Placental epithelial cell (primary cell): ENCODE measurements around the gene SHANK2. TPM values are rescaled to one million over a fixed set of nuclear protein-coding genes. Genes with fewer than 3 reads are reported as not detected.

Experiments used
- total RNA-seq: library from RNA; depleted of rRNA; stranded (reverse); fragments of >200 nt; gene quantifications from 2 replicates; pipeline ENCODE4 v1.2.3, GENCODE V29; 2012

SHANK2 gene
- 4.6 and 5.9 TPM in 2 replicates for total RNA-seq

DNA sequence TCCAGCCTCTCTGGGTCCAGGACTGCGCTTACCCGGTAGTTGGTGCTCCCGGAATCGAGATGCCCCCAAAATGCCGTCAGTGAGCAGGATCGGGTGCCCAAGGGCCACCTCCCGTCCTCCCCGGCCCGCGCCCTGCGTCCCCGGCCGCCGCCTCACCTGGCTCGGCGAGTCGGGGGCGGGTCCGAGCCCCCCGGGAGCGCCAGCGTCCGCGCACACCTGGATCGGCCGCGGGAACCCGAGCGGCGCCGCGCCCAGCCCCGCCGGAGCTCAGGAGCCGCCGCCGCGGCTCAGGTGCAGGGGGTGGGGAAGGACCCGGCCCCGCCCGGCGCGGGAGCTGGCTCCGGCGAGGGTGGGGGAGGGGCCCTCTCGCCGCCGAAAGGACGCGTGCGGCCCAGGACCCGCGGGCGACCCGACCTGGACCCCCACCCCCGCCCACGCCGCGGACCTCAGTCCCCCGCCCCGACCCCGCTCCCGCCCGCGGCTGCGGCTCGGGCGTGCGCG lies at the start of gene SHANK2:
Gene SHANK2, minus strand, starts transcription at position 309 of the 501 bp plus-strand sequence. CDS start 105,251 bp downstream, outside the sequence.

Other genes with a start within 250 kb of the SHANK2 start
- 5.1 and 38.3 TPM in 2 replicates for gene DHCR7, start 195.8 kb upstream of the SHANK2 start, total RNA-seq
- 91.9 and 106 TPM in 2 replicates for gene NADSYN1, start 200.6 kb upstream of the SHANK2 start, total RNA-seq